Superior temporal gyrus (tissue), 1 donor: ENCODE data around the gene SLC45A2.

ENCODE experiments used
- DNase-seq: peaks from one replicate; pipeline ENCODE4 v3.0.0-alpha.2; 2016; ENCODE audit errors: extremely low spot score

The SLC45A2 gene

GRCh38 chr5:34007621-34008600 is 23.4 kb upstream of the SLC45A2 start, which contains the start of gene AMACR:
Gene AMACR, minus strand, starts transcription at chr5:34008050. Its CDS starts 31 bp downstream, at chr5:34008019.
- DNase-seq: peak; percentile 94

- DNase-seq: peak; percentile 65
Observed at GRCh38 chr5:34007201-34007620, 22.7 kb upstream of the SLC45A2 start.

GRCh38 chr5:34005681-34006080 is 21.2 kb upstream of the SLC45A2 start:
- DNase-seq: no peak

- DNase-seq: no peak
Observed at GRCh38 chr5:34005211-34005610, 20.7 kb upstream of the SLC45A2 start.

DNA sequence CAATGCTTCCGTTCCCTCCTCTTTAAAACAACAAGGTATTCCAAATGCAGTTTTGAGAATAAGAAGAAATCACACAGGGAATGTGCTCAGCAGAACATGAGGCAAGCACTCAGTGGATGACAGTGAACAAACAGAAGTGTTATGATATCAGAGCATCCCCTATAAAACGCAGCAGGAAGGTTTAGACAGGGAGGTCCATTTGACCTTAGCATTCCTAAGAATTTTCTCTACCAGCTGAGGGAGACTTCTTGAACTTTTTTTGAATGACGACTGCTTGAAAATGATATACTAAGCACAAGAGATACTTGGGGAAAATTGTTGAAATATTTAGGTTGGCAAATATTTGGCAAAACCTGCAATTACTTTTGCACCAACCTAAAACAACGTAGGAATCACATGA is 19.4 kb upstream of the SLC45A2 start:
- DNase-seq: no peak

GRCh38 chr5:34002629-34003328 is 18.3 kb upstream of the SLC45A2 start:
- no peak for DNase-seq

DNA sequence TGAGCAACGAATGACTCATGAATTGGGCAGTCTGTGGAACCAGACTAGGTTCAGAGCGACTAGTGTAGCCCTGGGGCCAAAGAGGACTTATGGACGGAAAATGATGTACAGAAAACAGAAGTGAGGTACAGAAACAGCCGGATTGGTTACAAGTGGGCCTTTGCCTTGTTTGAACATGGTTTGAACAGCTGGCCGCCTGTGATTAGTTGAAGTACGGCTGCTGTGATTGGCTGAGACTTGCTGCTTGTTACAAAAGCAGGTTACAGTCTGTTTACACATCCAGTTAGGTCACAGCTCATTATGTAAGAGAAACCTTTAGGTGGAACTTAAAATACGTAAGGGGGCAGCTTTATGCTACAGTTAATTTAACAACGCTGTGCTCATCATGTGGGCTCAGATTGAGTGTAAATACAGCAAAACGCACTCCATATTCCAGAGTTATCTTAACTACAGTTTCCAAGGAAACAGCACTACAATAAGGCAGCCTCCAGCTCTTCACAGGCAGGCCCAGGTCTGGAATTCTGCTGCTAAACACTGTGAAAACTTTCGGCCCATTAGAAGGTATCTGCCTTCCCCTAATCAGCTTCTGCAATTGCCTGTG is 16.8 kb upstream of the SLC45A2 start:
- DNase-seq: peak; percentile 76

DNA sequence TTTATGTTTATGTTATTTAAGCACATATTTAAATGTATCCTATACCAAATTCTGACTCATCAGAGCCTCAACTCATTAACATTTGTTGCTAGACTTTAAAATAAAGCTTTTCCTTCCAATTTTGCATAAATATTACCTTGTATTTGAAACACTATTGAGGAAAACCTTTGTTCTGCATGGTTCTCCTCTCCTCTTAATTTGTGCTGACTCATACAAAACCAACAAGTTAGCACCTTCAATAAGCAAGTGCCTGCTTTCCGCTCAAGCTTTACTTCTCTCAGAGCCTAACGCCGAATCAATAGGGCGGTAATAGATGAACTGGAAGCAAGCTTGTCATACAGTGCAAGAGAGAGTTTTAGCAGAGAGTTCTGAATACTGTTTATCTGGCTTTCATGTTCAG is 15.5 kb upstream of the SLC45A2 start:
- no peak for DNase-seq

DNA sequence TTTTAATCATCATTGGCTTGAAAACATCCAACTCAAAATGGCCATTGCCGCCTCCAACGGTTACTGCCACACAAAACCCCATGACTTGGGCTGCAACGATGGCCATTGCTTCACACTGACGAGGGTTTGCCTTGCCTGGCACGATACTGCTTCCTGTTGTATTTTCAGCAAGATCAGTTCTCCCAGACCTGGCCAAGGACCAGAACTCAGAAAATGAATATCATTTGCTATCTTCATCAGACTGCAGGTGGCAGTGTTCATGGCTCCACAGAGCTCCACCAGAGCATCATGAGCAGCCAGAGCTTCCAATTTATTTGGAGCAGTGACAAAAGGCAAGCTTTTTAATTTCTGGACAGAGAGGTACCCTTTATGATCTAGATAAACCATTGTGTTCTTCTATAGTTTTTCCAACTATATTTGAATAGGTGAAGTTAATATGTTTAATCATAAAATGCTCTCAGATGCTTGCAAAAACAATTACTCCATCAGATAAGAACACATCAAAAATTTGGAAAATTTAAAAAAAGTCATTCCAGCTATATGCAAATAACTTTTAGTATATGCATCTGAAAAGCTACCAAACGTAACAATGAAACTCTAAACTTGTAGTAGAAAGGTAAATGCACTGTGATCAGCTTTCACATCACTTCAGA is 13.0 kb upstream of the SLC45A2 start:
- DNase-seq: peak; percentile 91

GRCh38 chr5:33995865-33996264 is 11.4 kb upstream of the SLC45A2 start:
- DNase-seq: no peak

- DNase-seq: no peak
Observed at GRCh38 chr5:33994845-33995244, 10.4 kb upstream of the SLC45A2 start.

- DNase-seq: no peak
Observed at GRCh38 chr5:33992864-33993263, 8.4 kb upstream of the SLC45A2 start.

- DNase-seq: no peak
Observed at GRCh38 chr5:33985447-33985846, 954 bp upstream of the SLC45A2 start.

DNA sequence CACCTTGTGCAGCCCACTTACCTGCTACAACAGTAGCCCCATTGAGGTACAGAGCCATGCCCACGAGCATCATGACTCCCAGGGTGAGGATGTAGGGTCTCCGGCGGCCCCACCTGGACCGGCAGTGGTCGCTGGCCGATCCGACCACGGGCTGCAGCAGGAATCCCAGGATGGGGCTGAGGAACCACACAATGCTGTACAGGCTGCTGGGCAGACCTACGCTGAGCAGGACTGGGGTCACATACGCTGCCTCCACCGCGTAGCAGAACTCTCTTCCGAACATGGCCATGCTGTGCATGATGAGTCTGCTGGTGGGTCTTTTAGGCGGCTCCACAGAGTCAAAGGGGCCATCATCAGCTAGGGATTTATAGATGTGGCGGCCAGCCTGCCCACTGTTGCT is 315 bp downstream of the SLC45A2 start:
- no peak for DNase-seq

DNA sequence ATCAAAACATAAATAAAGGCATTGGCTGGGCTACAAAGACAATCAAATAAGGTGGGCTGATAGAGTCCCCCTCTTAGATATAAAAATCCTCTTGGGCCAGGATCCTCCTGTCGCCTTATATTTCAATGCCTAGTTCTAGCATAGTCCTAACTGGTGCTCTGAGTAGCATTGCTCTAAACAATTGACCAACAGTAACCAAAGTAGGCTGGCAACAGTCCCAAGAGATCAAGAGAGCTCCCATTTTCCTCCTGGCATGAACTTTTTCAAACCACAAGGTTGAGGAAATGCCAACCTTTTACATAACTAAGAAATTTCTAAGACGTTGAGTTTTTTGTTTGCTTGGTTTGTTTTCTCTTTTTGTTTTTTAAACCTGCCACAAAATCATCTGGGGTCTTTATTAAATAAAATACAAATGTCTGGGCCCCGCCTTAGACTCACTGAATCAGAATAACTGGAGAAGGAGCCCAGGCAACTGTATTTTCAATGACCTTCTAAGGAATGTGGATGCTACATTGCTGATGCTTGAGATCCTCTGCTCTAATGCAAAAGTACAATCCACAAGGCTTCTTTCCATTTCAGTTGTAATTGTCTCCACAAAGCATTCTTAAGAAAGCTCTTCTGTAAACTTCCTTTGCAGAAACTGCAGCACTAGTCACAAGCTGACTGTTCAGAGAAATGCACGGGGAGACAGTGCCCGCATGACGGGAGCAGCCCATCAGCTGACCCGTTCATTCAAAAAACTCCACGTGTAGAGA is 2.9 kb downstream of the SLC45A2 start:
- no peak for DNase-seq

GRCh38 chr5:33980030-33980429 is 4.5 kb downstream of the SLC45A2 start:
- DNase-seq: no peak

DNA sequence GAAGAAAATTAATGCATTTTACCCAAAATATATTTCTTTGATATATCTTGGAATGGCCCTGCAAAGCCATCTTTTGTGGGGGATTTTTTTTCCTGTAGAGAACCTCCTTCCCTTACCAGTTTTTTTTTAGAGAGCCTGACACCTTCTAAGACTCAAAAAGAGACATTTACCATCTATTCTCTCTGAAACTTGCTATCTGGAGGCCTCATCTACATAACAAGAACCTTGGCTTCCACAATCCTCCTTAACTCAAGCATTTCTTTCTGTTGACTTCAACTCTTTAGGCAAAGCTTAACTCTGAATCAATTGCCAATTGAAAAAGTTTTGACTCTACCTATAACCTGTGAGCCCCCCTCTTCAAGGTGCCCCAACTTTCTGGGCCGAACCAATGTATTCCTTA is 6.2 kb downstream of the SLC45A2 start:
- DNase-seq: no peak

GRCh38 chr5:33976307-33976706 is 8.2 kb downstream of the SLC45A2 start:
- no peak for DNase-seq

- no peak for DNase-seq
Observed at GRCh38 chr5:33975852-33976251, 8.6 kb downstream of the SLC45A2 start.

DNA sequence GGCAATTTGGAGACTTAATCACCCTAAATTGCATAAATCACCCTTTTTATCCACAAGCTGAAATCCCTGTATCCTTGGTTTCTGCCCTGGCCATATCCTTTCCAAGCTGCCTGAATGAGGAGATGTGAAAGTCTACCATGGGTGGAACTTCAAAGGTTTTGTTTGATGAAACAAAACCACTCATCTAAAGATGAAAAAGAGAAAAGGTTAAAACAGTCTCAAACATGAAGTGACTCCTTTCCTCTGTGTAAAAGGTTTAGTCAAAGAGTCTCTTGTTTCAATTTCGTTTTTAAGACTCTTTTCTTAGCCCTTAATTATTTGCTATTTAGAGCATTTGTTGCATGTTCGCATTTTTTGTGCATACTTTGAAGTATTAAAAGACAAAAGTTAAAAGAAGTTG is 11.2 kb downstream of the SLC45A2 start:
- DNase-seq: no peak
